Aorta (tissue), 5 donors: Measurements from ENCODE around the gene GP1BB. TPM values are rescaled to one million over a fixed set of nuclear protein-coding genes. Genes with fewer than 3 reads are reported as not detected.

Source experiments
- ATAC-seq: fragments of 200-7000 bp; cut with Tn5 transposase; one replicate; pipeline ENCODE4 v1.9.1; 2022; ENCODE audit warnings: moderate library complexity; ENCODE audit not compliant: low FRiP score
- DNase-seq, 2 donors: peaks; one replicate each; pipeline ENCODE4 v3.0.0-alpha.2; 2020
- H3K27ac ChIP-seq, 2 donors: one replicate each; pipeline ENCODE4 v1.5.1; 2013; ENCODE audit warnings: low read length in 2 of 2, mild to moderate bottlenecking in 2 of 2, moderate library complexity in 2 of 2, control low read depth in 1 of 2, inconsistent platforms in 1 of 2, low read depth in 1 of 2
- H3K27me3 ChIP-seq, 2 donors: one replicate each; pipeline ENCODE4 v1.6.1; 2013; ENCODE audit warnings: control low read depth in 1 of 2, low read length in 1 of 2, mild to moderate bottlenecking in 1 of 2, moderate library complexity in 1 of 2; ENCODE audit not compliant: insufficient read depth in 2 of 2, control insufficient read depth in 1 of 2
- H3K36me3 ChIP-seq, 2 donors: one replicate each; pipeline ENCODE4 v1.6.1; 2013; ENCODE audit warnings: control low read depth in 1 of 2, low read length in 1 of 2, mild to moderate bottlenecking in 1 of 2; ENCODE audit not compliant: insufficient read depth in 2 of 2, control insufficient read depth in 1 of 2
- H3K4me1 ChIP-seq, 2 donors: one replicate each; pipeline ENCODE4 v1.6.1; 2013; ENCODE audit warnings: low read length in 2 of 2, control low read depth in 1 of 2, mild to moderate bottlenecking in 1 of 2, moderate library complexity in 1 of 2; ENCODE audit not compliant: insufficient read depth in 2 of 2, control insufficient read depth in 1 of 2
- H3K4me3 ChIP-seq, 2 donors: one replicate each; pipeline ENCODE4 v1.5.1; 2013; ENCODE audit warnings: low read length in 2 of 2, control low read depth in 1 of 2, mild to moderate bottlenecking in 1 of 2
- H3K9me3 ChIP-seq: one replicate; pipeline ENCODE4 v1.6.1; 2013; ENCODE audit warnings: mild to moderate bottlenecking, low read length; ENCODE audit not compliant: control insufficient read depth
- WGBS, 2 donors: extraction: QIAGEN DNeasy Blood & Tissue Kit; methylation state at CpG; one replicate each; pipeline ENCODE4 v1.1.7; 2013; 5-methylcytosine and 5-hydroxymethylcytosine counted together
- intact Hi-C, 2 donors: fragments of 100-400 bp; cut with DNase I; formaldehyde crosslinking; loops; one replicate each; pipeline versions ENCODE4 v1.14.2 to v1.15.0; 2022
- polyA plus RNA-seq, 2 donors: library from polyadenylated mRNA; stranded (reverse); fragments of 200-250 nt; gene quantifications; one replicate each; pipeline ENCODE4 v1.2.3, GENCODE V29; 2013
- total RNA-seq, 2 donors: library from RNA; stranded (reverse); fragmentation: NEBNext Ultra II Directional; extraction: Animal tissue kit (Norgen Biotek cat#: 25700); gene quantifications; one replicate each; pipeline ENCODE4 v1.2.1, GENCODE V29; 2021
- donor health status: healthy with polysubstance abuse.
- donor health status: Bipolar disorder and iron deficiency.
- donor health status: DM: no; HTN: no; CAD: no.
- donor health status: DM: no; HTN: no; CAD: no.
- donor health status: DM: yes; HTN: yes; CAD: no.

Gene GP1BB
- total and polyA plus RNA-seq, 4 donors, result 3.6 to 29.7 (median 8.1) TPM; not detected in 1

GRCh38 chr22:19747551-19747950 is 24.2 kb downstream of the GP1BB start:
- no peak overlapping the region for H3K27ac ChIP-seq
- H3K27me3 ChIP-seq, result no peaks in the 10 kb centered on the region
- no peaks in the 10 kb centered on the region for H3K9me3 ChIP-seq
- intact Hi-C loops, result loop anchor here in 1 of 2 donors (5.0 kb wide), 1 partner anchor 155 kb away; no protein-coding TSS in a partner anchor
- H3K4me3 ChIP-seq, result no peak overlapping the region
- H3K4me1 ChIP-seq, result no peaks in the 10 kb centered on the region
- no peak for DNase-seq
- ATAC-seq, result no peak
- H3K36me3 ChIP-seq, result no peaks in the 10 kb centered on the region
- WGBS, 2 donors, result 80 to 82% methylated on average over 12 of the region's 12 CpGs

DNA sequence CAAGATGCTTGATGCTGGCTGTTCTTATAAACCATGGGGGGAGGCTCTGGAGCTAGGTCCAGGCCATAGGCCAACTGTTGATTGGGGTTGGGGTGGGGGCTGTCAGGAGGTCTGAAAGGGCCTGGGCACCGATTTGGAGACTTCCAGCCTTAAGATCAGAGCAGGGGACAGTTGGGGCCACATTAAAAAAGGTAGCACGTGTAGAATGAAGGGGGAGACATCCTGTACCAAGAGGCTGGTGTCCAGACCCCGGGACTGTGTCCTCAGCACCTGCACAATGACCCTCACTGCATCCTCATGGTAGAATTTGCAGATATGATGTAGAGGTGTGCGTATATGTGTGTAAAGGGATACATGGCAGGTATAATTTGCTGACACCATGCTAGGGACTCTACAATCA is 24.8 kb downstream of the GP1BB start:
- DNase-seq, result no peak
- WGBS, 2 donors, result 77 to 78% methylated on average over 4 of the region's 4 CpGs
- no peak for ATAC-seq
- Histone ChIP-seq H3K9me3 (no peaks in the 10 kb centered on the region), H3K4me3 (no peak overlapping the region), H3K27me3 (no peaks in the 10 kb centered on the region), H3K36me3 (no peaks in the 10 kb centered on the region), H3K4me1 (no peaks in the 10 kb centered on the region), H3K27ac (no peak overlapping the region)
- intact Hi-C loops, result loop anchor here in 1 of 2 donors (5.0 kb wide), 1 partner anchor 154 kb away; no protein-coding TSS in a partner anchor

GRCh38 chr22:19748991-19749664 is 25.8 kb downstream of the GP1BB start:
- Histone ChIP-seq H3K4me1 (no peaks in the 10 kb centered on the region), H3K4me3 (no peak overlapping the region), H3K9me3 (no peaks in the 10 kb centered on the region), H3K27me3 (no peaks in the 10 kb centered on the region), H3K27ac (no peak overlapping the region), H3K36me3 (no peaks in the 10 kb centered on the region)
- DNase-seq (no peak), ATAC-seq (no peak)
- intact Hi-C loops, result loop anchor here in 1 of 2 donors (5.0 kb wide), 1 partner anchor 153 kb away; no protein-coding TSS in a partner anchor
- WGBS, 2 donors, result 85 to 86% methylated on average over 15 of the region's 15 CpGs

GRCh38 chr22:19749876-19750275 is 26.5 kb downstream of the GP1BB start:
- H3K27ac ChIP-seq, result no peak overlapping the region
- no peaks in the 10 kb centered on the region for H3K9me3 ChIP-seq
- 86 to 87% methylated on average over 12 of the region's 12 CpGs for WGBS, 2 donors
- H3K27me3 ChIP-seq, result no peaks in the 10 kb centered on the region
- no peaks in the 10 kb centered on the region for H3K4me1 ChIP-seq
- DNase-seq (no peak), ATAC-seq (no peak)
- intact Hi-C loops, result loop anchor here in 1 of 2 donors (5.0 kb wide), 1 partner anchor 152 kb away; no protein-coding TSS in a partner anchor
- no peak overlapping the region for H3K4me3 ChIP-seq
- H3K36me3 ChIP-seq, result no peaks in the 10 kb centered on the region

DNA sequence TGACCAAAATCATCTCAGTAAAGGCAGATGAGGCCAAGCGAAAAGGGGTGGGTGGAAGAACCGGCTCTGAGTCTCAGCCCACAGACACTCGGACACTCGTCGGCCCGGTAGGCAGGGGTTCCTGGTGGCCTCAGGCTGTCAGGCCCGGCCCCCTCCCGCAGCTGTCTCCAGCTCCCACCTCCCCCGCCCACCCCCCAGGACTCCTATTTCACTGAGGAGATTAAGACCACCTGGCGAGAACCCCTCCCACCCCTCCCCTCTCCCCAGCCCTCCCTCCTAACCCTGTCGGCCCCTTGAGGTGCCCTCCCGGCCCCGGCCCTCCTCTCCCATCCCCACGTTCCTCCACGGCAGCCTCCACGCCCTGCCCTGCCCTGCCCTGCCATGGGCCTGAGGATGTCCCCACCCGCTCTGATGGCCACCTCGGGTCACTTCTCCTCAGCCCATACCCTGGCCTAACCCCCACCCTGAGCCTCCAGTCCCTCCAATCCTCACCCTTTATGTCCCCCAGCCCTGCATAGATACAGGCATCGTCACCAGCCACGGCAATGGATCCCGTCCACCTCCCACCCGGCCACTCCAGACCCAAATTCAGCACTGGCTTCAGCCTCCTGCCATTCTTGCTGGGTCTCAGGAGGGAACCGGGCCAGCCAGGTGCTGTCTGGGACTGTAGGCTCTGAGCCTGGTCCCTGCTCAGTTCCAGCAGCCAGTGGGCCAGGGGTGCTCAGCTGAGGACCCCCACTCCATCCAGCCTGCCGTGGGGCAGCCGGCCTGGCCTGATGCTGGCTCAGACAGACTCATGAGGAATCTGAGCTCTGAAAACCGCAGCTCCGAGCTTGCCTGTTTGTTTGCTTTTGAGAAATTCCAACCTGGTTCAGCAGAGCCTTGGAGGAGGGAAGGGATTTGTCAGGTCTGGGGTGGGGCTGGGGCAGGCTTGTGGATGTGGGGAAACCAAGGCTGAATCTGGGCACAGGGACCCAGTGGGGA is 27.5 kb downstream of the GP1BB start:
- intact Hi-C loops, result no loop called here
- Histone ChIP-seq H3K9me3 (no peaks in the 10 kb centered on the region), H3K27me3 (no peaks in the 10 kb centered on the region), H3K36me3 (no peaks in the 10 kb centered on the region), H3K27ac (no peak overlapping the region), H3K4me1 (no peaks in the 10 kb centered on the region), H3K4me3 (no peak overlapping the region)
- 84 to 89% methylated on average over 22 to 27 of the region's 27 CpGs for WGBS, 2 donors
- DNase-seq (no peak), ATAC-seq (no peak)

DNA sequence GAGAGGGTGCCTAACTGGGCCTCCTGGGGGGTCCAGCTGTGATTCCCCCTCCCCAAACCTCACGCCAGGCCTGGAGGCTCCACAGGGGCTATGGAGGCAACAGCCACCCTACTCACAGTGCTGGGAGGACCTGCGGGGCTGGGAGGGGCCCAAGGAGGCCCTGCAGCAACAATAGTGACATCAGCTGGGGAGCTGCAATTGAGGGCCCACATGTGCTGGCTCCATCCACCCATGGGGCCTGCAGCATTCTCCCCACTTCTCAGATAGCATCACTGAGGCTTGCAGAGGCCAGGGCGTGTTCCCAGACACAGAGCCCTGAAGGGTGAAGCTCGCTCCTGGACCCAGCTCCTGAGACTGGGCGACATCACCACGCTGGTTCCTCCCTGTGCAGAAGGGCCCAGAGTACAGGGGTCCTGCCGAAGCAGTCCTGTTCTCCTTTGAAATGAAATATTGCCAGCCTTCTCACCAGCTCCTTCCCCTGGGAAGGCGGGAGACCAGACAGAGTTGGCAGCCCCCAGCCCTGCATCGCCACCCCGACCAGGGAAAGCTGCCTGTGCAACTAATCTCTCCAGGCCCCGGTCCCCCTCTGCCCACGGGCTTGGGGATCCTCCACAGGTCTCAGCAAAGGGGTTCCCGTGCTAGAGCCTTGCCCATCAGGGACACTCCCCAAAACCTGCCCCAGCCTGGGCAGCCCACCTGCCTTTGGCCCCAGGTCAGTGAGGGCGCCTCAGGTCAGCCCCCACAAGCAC is 28.3 kb downstream of the GP1BB start:
- 92 to 93% methylated on average over 14 of the region's 14 CpGs for WGBS, 2 donors
- ATAC-seq (no peak), DNase-seq (no peak)
- intact Hi-C loops, result no loop called here
- Histone ChIP-seq H3K4me3 (no peak overlapping the region), H3K27me3 (no peaks in the 10 kb centered on the region), H3K27ac (no peak overlapping the region), H3K9me3 (no peaks in the 10 kb centered on the region), H3K36me3 (no peaks in the 10 kb centered on the region), H3K4me1 (no peaks in the 10 kb centered on the region)

- intact Hi-C loops, result no loop called here
- no peak overlapping the region for H3K4me3 ChIP-seq
- H3K27me3 ChIP-seq, result no peaks in the 10 kb centered on the region
- DNase-seq, result no peak
- H3K9me3 ChIP-seq, result no peaks in the 10 kb centered on the region
- no peak for ATAC-seq
- H3K4me1 ChIP-seq, result no peaks in the 10 kb centered on the region
- H3K27ac ChIP-seq, result no peak overlapping the region
- WGBS, 2 donors, result 91 to 93% methylated on average over 10 of the region's 10 CpGs
- no peaks in the 10 kb centered on the region for H3K36me3 ChIP-seq
Measured at GRCh38 chr22:19753090-19753842, 29.9 kb downstream of the GP1BB start.
